ENCODE data around the gene ENO1.

ENO1 gene

DNA sequence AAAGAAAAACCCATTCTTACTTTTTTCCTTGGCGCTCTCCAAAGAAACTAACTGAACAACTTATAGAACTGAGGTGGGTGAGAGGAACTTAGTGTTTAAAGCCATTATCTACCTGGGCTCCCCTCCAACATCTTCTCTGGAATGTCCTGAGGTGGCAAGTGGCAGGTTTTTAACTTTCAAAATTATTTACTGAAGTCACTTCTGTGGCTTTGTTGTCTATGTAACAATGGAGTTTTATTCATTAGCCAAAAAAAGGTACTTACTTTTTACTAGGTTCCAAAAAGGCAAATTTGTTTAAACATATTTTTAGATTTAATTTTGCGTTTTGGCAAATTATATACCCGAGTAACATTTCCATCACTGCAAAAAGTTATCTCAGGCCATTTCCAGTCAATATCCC is 2.4 kb downstream of the ENO1 start:
- peaks cover 51% of the 10 kb centered on the region for H3K36me3 ChIP-seq (ENCODE audit: control insufficient read depth, low read depth, low read length)
- H3K4me1 ChIP-seq (ENCODE audit: control insufficient read depth, low read depth, low read length), result peaks cover 54% of the 10 kb centered on the region
- H3K27ac ChIP-seq (ENCODE audit: low read length), result no peak overlapping the region

DNA sequence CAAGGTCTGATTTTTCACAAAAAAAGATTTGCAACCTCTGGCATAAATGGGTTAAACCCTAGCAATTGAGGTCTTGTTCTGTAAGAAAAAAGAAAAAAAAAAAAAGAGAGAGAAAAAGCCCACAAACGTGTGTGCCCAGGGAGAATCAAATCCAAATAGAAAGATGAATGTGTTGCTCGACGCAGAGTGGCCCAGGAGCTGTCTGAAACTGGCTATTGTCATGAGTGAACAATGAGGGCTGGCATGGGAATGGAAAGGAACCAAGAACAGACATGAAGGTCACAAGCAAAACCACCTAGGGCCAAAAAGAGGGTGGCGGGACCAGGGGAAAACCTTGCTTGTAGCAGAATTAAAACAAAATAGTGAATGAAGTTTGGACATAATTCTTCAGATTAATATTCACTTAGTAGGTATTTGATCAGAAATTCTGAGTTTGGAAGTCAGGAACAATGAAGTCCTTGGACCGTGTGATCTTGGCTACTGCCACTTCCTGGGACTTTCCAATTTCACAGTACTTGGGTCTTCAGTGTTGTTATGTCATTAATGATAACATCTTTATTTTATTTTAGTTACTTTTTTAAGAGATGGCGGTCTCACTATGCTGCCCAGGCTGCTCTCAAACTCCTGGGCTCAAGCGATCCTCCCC is 3.1 kb downstream of the ENO1 start:
- peak overlapping the region; percentile 91 for H3K4me3 ChIP-seq (ENCODE audit: low read length)
- peaks cover 58% of the 10 kb centered on the region for H3K36me3 ChIP-seq (ENCODE audit: control insufficient read depth, low read depth, low read length)
- H3K27ac ChIP-seq (ENCODE audit: low read length), result no peak overlapping the region
- no peaks in the 10 kb centered on the region for H3K9me3 ChIP-seq (ENCODE audit: control insufficient read depth, low read depth, low read length)
- H3K4me1 ChIP-seq (ENCODE audit: control insufficient read depth, low read depth, low read length), result peaks cover 49% of the 10 kb centered on the region
- no peak overlapping the region for H3K9ac ChIP-seq (ENCODE audit: low read length)
- H3K27me3 ChIP-seq (ENCODE audit: control insufficient read depth, insufficient read depth, low read length), result no peaks in the 10 kb centered on the region

More for the DNA sequence above, 2.4 kb downstream of the ENO1 start:
- Histone ChIP-seq H3K9ac (ENCODE audit: low read length) (no peak overlapping the region), H3K9me3 (ENCODE audit: control insufficient read depth, low read depth, low read length) (no peaks in the 10 kb centered on the region), H3K4me3 (ENCODE audit: low read length) (peak overlapping the region; percentile 91), H3K27me3 (ENCODE audit: control insufficient read depth, insufficient read depth, low read length) (peaks cover 3% of the 10 kb centered on the region)

DNA sequence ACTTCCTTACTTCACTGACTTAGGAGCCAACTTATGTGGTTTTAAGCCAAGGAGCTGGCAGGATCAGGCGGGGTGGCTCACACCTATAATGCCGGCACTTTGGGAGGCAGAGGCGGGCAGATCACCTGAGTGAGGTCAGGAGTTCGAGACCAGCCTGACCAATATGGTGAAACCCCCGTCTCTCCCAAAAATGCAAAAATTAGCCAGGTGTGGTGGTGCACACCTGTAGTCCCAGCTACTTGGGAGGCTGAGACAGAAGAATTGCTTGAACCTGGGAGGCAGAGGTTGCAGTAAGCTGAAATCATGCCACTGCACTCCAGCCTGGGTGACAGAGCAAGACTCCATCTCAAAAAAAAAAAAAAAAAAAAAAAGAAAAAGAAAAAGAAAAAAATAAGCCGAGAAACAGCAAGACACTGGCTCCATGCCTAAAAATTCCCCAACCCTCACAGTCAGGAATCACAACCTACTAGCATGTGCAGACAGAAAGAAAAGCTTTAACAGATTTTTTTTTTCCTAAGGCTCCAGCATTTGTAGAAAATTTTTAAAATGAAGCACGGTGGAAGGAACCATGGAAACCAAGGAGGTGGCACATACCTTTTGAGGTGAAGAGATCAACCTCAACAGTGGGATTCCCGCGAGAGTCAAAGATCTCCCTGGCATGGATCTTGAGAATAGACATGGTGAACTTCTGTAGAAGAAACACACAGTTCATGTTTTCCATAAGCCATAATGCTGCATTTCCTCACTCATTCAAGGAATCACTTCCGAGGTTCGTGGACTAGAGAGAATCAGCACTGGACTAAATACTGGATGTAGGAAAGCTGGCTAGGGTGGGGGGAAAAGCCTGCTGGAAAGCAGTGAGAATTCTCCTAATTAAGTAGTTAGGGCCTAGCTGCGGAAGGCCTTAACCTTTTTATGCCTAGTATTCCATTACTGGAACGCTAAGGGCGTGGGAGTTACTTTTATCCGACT is 4.0 kb downstream of the ENO1 start:
- Histone ChIP-seq H3K9me3 (ENCODE audit: control insufficient read depth, low read depth, low read length) (no peaks in the 10 kb centered on the region), H3K4me3 (ENCODE audit: low read length) (peak overlapping the region; percentile 91), H3K4me1 (ENCODE audit: control insufficient read depth, low read depth, low read length) (peaks cover 41% of the 10 kb centered on the region), H3K27ac (ENCODE audit: low read length) (peak overlapping the region; percentile 57), H3K9ac (ENCODE audit: low read length) (no peak overlapping the region), H3K27me3 (ENCODE audit: control insufficient read depth, insufficient read depth, low read length) (no peaks in the 10 kb centered on the region), H3K36me3 (ENCODE audit: control insufficient read depth, low read depth, low read length) (peaks cover 67% of the 10 kb centered on the region)

DNA sequence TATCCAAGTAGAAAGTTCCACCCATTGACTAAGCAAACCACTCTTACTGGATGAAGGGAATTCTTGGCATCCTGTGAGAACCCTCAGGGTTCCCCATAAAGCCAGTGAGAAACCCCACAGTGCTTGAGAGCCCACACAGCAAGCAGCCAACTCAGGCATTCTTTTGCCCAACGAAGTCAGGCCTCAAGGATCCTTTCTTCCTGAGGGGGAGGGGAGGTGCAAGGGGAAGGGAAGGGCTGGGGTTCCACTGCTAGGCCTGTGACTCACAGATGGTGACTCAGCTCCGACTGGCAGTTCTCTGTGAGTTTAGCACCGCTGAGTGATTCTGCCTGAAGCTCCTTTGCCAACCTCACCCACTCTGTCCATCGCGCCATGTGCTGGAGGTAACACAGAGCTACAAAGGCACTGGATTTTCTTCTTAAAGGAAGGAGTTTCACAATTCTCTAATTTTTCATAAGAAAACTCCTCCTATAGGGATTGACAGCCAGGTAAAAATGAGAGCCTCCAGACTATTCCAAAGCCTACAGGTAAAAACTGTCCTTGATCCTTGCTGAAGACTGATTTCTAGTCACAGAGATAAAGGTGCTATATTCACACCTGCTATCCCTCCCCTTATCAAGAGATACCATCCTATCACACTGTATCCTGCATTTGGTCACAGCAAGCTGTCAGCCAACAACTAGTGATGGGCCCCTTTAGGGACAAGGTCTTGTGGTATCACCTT is 4.8 kb downstream of the ENO1 start:
- Histone ChIP-seq H3K4me3 (ENCODE audit: low read length) (peak overlapping the region; percentile 18), H3K27ac (ENCODE audit: low read length) (peak overlapping the region; percentile 57), H3K27me3 (ENCODE audit: control insufficient read depth, insufficient read depth, low read length) (no peaks in the 10 kb centered on the region), H3K4me1 (ENCODE audit: control insufficient read depth, low read depth, low read length) (peaks cover 37% of the 10 kb centered on the region), H3K9ac (ENCODE audit: low read length) (no peak overlapping the region), H3K36me3 (ENCODE audit: control insufficient read depth, low read depth, low read length) (peaks cover 75% of the 10 kb centered on the region), H3K9me3 (ENCODE audit: control insufficient read depth, low read depth, low read length) (no peaks in the 10 kb centered on the region)

DNA sequence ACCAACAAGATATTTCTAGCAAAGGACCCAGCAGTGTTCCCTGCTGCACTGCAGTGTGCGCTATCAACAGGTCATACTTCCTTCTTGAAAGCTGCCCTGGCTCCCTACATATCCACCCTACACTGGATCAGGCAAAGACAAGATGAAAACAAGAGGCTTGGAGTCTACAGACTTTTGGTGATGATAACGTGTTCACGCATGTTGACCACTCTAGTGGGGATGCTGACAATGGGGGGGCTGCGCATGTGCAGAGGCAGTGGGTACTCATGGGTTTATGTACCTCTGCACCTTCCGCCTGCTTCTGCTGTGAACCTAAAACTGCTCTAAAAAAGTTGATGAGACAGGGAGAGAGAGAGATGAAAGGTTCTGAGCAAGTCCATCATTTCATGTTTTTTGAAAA is 5.5 kb downstream of the ENO1 start:
- H3K27ac ChIP-seq (ENCODE audit: low read length), result peak overlapping the region; percentile 19
- H3K9ac ChIP-seq (ENCODE audit: low read length), result no peak overlapping the region
- peaks cover 80% of the 10 kb centered on the region for H3K36me3 ChIP-seq (ENCODE audit: control insufficient read depth, low read depth, low read length)
- peak overlapping the region; percentile 11 for H3K4me3 ChIP-seq (ENCODE audit: low read length)
- H3K4me1 ChIP-seq (ENCODE audit: control insufficient read depth, low read depth, low read length), result peaks cover 37% of the 10 kb centered on the region
- no peaks in the 10 kb centered on the region for H3K27me3 ChIP-seq (ENCODE audit: control insufficient read depth, insufficient read depth, low read length)
- H3K9me3 ChIP-seq (ENCODE audit: control insufficient read depth, low read depth, low read length), result no peaks in the 10 kb centered on the region

DNA sequence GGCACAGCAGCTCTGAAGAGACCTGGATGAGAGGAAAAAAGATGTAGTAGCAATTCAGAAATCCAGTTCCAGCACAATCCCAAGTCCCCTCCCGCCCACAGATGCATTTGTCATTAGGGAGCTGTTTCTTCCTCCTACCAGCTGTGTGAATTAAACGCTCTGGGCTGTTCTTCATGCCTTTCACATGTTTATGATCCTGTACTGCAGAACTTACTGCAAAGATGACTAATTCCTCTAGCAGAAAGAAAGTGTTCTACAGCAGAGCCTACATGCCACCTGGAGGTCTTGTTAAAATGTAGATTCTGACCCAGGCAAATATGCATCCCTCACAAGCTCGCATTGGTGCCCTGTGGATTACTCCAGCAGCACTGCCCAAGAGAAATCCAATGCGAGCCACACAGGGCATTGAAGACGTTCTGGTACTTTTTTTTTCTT is 6.5 kb downstream of the ENO1 start:
- H3K27me3 ChIP-seq (ENCODE audit: control insufficient read depth, insufficient read depth, low read length), result no peaks in the 10 kb centered on the region
- no peak overlapping the region for H3K4me3 ChIP-seq (ENCODE audit: low read length)
- H3K9ac ChIP-seq (ENCODE audit: low read length), result no peak overlapping the region
- peaks cover 90% of the 10 kb centered on the region for H3K36me3 ChIP-seq (ENCODE audit: control insufficient read depth, low read depth, low read length)
- no peaks in the 10 kb centered on the region for H3K9me3 ChIP-seq (ENCODE audit: control insufficient read depth, low read depth, low read length)
- peaks cover 37% of the 10 kb centered on the region for H3K4me1 ChIP-seq (ENCODE audit: control insufficient read depth, low read depth, low read length)
- H3K27ac ChIP-seq (ENCODE audit: low read length), result no peak overlapping the region

DNA sequence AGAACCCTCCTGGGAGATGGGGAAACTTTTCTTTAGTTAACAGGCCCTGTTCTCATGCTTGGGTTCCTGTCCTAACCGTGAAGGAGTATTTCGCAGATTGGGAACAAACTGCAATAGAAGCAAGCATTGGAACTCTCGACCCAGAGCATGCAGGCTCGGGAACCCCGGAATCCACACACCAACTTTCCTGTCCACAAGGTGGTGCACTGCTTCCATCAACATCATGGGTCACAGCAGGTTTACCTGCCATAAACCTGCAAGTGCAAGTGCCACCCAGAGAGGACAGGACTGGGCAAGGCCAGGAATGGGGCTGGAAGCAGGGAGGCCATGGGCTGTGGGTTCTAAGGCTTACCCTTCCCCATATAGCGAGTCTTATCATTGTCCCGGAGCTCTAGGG is 6.9 kb downstream of the ENO1 start:
- Histone ChIP-seq H3K27ac (ENCODE audit: low read length) (no peak overlapping the region), H3K4me3 (ENCODE audit: low read length) (no peak overlapping the region), H3K36me3 (ENCODE audit: control insufficient read depth, low read depth, low read length) (peaks cover 94% of the 10 kb centered on the region), H3K4me1 (ENCODE audit: control insufficient read depth, low read depth, low read length) (peaks cover 37% of the 10 kb centered on the region), H3K9me3 (ENCODE audit: control insufficient read depth, low read depth, low read length) (no peaks in the 10 kb centered on the region), H3K9ac (ENCODE audit: low read length) (no peak overlapping the region), H3K27me3 (ENCODE audit: control insufficient read depth, insufficient read depth, low read length) (no peaks in the 10 kb centered on the region)

DNA sequence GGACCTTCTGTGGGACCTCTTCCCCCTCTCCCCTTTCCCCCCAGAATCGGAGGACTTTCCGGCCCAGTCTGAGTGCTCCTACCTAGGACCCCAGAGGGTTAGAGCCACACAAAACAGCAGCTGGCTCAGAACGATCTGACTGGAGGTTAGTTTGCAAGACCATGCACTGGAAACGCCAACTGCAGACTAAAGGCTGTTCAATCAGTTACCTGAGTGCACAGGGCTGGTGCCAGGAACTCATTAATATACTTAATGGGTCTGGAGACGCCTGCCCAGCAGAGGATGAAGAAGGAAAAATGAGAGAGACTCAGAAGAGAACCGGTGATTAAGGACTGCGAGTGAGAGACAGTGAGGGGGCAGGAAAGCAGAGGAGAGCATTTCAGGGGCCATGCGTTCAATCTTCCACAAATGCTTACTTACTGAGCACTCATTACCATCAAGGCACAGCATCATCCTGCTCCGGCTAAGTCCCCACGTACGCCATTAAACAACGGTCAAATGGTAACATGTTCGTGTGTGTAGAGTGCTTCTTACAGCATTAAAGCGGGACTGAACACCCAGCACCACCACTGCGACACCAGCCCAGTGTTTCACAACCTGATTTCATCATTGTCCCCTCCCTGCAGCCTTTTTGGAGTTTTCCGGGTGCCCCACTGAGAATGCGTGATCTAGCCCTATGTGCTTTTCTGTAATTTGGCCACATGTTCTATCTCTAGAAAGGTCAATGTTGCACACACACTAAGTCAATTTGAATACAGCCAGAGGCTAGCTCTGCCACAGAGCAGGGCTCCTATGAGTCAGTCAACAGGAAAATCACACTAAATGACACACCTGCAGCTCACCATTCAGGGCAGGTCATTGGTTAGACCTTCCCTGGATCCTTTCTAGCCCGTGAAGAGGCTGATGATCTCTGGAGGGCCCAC is 7.6 kb downstream of the ENO1 start:
- H3K4me1 ChIP-seq (ENCODE audit: control insufficient read depth, low read depth, low read length), result peaks cover 31% of the 10 kb centered on the region
- H3K27ac ChIP-seq (ENCODE audit: low read length), result no peak overlapping the region
- no peaks in the 10 kb centered on the region for H3K9me3 ChIP-seq (ENCODE audit: control insufficient read depth, low read depth, low read length)

DNA sequence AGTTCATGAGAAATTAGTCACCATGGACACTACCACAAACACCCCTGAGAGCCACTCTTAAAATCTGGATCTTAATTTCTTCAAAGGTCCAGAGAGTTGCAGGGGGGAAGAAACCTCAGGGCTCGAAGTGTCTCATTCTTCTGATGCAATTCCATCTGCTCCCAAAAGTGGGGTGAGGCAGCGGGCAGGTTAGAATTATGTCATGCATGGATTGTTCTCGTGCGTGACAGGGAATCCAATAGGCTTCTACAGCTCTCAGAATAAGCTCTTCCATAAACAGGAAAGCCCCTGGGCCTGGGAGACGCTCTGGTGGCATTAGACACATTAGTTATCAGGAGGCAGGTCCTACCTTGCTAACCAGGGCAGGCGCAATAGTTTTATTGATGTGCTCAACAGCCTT is 8.4 kb downstream of the ENO1 start:
- Histone ChIP-seq H3K4me3 (ENCODE audit: low read length) (no peak overlapping the region), H3K4me1 (ENCODE audit: control insufficient read depth, low read depth, low read length) (peaks cover 27% of the 10 kb centered on the region), H3K9ac (ENCODE audit: low read length) (no peak overlapping the region), H3K9me3 (ENCODE audit: control insufficient read depth, low read depth, low read length) (no peaks in the 10 kb centered on the region), H3K27me3 (ENCODE audit: control insufficient read depth, insufficient read depth, low read length) (no peaks in the 10 kb centered on the region), H3K36me3 (ENCODE audit: control insufficient read depth, low read depth, low read length) (peaks cover 93% of the 10 kb centered on the region), H3K27ac (ENCODE audit: low read length) (no peak overlapping the region)

More for the DNA sequence above, 7.6 kb downstream of the ENO1 start:
- no peak overlapping the region for H3K4me3 ChIP-seq (ENCODE audit: low read length)
- peaks cover 93% of the 10 kb centered on the region for H3K36me3 ChIP-seq (ENCODE audit: control insufficient read depth, low read depth, low read length)
- no peak overlapping the region for H3K9ac ChIP-seq (ENCODE audit: low read length)
- no peaks in the 10 kb centered on the region for H3K27me3 ChIP-seq (ENCODE audit: control insufficient read depth, insufficient read depth, low read length)

DNA sequence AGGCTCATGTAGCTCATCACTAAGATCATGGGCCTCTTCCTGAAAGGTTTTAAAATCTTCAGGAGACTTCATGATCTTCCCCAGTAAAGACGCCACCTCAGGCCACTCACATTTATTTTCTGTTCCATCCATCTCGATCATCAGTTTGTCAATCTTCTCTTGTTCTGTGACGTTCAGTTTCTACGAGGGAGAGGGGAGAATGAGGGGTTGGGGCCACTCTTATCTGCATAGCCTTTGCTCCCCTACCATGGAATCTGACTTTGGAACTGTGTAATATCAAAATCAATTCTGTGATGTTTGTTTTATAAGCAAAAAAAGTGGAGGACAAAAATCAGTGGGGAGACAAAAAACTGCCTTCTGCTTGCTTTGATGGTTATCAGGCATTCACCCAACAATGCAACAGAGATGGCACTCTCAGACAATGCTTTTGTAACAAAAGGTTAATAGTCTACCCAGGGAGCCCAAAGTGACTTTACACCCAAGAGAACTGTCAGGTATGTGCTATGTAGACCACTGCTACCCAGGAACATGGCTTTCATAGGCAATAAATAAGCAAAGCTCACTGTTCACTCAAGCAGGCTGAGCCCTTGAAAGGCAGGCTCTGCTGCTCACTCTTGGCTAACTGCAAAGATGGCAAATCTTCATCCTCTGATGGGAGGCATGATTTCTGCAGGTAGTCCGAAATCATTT is 10.5 kb downstream of the ENO1 start:
- no peaks in the 10 kb centered on the region for H3K27me3 ChIP-seq (ENCODE audit: control insufficient read depth, insufficient read depth, low read length)
- no peak overlapping the region for H3K4me3 ChIP-seq (ENCODE audit: low read length)
- no peak overlapping the region for H3K27ac ChIP-seq (ENCODE audit: low read length)
- peaks cover 95% of the 10 kb centered on the region for H3K36me3 ChIP-seq (ENCODE audit: control insufficient read depth, low read depth, low read length)
- H3K9ac ChIP-seq (ENCODE audit: low read length), result no peak overlapping the region
- no peaks in the 10 kb centered on the region for H3K9me3 ChIP-seq (ENCODE audit: control insufficient read depth, low read depth, low read length)
- H3K4me1 ChIP-seq (ENCODE audit: control insufficient read depth, low read depth, low read length), result peaks cover 11% of the 10 kb centered on the region
